GM13977 (cell line): ENCODE results near the gene HES2.
A peak's percentile ranks its signal among the peaks of the same experiment; 100 is the strongest.
"Not testable (repeated sequence)": the region's sequence is repeated elsewhere in the genome, so short reads cannot be mapped to it uniquely, and the experiment has no call there.

ENCODE experiments used
- DNase-seq: peaks from one replicate; pipeline ENCODE4 v3.0.0; 2012; ENCODE audit warnings: low spot score
- CTCF ChIP-seq: IDR thresholded peaks from 2 replicates; pipeline ENCODE4 v1.5.1; 2012; ENCODE audit warnings: mild to moderate bottlenecking, control low read depth; ENCODE audit not compliant: insufficient read depth; ENCODE audit errors: extremely low read depth, missing control alignments
- in situ Hi-C: fragments of 300-500 bp; cut with MboI; formaldehyde crosslinking; loops from one replicate; pipeline ENCODE4 v1.12.0; 2022; ENCODE audit warnings: low sequenced_read_pairs, low pct_unique_long_range_greater_than_20kb, mixed read lengths, inconsistent platforms; ENCODE audit not compliant: unreplicated experiment

The HES2 gene

DNA sequence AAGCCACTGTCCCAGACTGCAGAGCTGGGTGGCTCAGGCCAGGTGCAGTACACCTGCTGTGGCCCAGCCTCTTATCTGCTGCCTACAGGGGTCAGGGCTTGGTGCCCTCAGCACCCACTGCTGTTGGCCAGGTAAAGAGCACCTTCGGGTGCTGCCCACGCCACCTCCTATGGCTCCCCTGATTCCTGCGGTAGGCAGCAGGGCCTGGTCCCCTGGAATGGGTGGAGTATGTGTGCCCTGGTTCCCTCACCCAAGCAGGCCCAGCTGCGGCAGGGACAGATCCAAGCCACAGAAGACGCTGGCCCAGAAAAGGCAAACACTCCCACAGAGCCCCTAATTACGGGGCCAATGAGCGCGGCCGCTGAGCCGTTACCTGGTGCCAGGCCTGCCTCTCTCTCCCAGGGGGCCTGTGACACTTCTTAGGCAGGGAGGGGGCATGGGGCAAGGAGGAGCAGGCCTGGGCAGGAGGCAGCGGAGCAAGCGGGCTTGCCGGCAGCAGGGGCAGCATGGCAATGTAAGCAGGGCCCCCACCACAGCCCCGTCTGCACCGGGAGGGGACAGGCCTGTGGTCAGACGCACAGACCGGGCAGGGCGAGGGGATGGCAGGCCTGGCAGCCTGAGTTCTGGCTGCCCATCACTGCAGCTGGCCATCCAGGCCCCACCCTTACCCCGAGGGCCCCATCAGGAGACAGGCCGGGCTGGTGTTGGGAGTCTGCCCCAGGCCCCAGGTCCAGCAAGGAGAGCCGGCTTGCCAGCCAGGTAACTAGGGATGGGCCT is 23.8 kb upstream of the HES2 start:
- no peak for TF ChIP-seq CTCF
- DNase-seq, result no peak
- in situ Hi-C loops, result no loop called here

GRCh38 chr1:6441586-6441985 is 21.9 kb upstream of the HES2 start:
- in situ Hi-C loops, result no loop called here
- no peak for TF ChIP-seq CTCF
- DNase-seq, result no peak

DNA sequence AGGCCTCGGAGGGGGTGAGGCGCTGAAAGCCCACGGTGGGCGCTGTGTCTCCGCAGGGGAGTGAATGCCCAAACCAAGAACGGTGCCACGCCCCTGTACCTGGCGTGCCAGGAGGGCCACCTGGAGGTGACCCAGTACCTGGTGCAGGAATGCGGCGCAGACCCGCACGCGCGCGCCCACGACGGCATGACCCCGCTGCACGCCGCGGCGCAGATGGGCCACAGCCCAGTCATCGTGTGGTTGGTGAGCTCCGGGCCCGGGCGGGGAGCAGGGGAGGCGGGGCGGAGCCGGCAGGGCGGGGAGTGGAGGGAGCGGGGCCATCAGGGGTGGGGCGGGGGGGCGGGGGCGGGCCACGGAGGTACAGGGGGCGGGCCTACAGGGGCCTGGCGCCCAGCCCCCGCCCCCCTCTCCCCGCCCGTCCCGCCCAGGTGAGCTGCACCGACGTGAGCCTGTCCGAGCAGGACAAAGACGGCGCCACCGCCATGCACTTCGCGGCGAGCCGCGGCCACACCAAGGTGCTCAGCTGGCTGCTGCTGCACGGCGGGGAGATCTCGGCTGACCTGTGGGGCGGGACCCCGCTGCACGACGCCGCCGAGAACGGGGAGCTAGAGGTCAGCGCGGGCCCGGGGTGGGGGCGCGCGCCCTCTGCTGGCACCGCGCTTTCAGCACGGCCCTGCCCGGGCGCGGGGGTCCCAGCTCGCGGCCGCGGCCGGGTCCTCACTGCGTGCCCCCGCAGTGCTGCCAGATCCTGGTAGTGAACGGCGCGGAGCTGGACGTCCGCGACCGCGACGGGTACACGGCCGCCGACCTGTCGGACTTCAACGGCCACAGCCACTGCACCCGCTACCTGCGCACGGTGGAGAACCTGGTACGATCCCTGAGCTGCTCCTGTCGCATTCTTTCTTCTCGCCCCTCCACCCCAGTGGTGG is 20.7 kb upstream of the HES2 start:
- peak; percentile 31 for TF ChIP-seq CTCF
- in situ Hi-C loops, result no loop called here
- peak; percentile 82 for DNase-seq

GRCh38 chr1:6438047-6438525 is 18.4 kb upstream of the HES2 start:
- peak; percentile 91 for DNase-seq
- TF ChIP-seq CTCF, result peak; percentile 89
- in situ Hi-C loops, result no loop called here

DNA sequence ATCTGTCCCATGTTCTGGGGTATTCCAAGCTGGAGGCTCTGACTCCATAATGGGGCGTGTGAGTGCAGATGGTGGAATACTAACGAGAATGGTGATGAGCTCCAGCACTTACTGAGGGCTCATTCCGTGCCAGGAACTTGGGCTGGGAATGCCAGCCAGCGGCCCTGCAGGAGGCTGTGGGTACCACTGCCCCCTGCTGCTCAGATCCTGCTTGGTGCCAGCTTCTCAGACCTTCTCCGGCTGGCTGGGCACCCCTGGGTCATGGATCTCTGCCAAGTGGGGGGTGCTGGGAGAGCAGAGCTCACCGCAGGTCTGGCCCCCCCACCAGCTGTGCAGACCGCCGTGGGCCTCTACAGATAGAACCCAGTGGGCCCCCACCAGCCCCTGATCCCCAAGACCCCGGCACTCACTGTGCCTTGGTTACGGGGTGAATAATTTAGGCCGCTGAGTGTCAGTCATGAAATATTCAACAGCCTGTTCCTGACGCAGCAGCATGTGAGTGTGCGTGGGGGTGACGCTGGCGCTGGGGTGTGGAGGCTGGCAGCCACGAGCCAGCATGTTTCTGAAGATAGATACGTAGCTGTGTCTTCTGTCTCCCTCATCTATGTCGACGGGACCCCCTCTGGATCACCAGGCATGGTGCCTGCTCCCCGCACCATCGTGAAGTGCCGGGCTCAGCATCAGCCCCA is 17.4 kb upstream of the HES2 start:
- not testable (repeated sequence) for DNase-seq

DNA sequence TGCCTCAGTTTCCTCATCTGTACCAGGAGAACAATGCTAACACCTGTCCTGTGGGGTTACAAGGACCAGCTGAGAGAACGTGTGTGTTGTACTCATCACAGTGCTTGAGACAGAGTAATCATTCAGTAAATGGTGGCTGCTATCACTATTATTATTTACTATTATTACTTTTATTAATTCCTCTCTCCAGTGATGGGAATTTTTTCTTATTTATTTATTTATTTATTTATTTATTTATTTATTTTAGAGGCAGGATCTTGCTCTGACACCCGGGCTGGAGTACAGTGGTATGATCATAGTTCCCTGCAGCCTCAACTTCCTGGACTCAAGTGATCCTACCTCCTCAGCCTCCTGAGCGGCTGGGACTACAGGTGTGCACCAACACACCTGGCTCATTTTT is 16.6 kb upstream of the HES2 start:
- in situ Hi-C loops, DNase-seq: not testable (repeated sequence)

More for the DNA sequence above, 17.4 kb upstream of the HES2 start:
- in situ Hi-C loops, result not testable (repeated sequence)

DNA sequence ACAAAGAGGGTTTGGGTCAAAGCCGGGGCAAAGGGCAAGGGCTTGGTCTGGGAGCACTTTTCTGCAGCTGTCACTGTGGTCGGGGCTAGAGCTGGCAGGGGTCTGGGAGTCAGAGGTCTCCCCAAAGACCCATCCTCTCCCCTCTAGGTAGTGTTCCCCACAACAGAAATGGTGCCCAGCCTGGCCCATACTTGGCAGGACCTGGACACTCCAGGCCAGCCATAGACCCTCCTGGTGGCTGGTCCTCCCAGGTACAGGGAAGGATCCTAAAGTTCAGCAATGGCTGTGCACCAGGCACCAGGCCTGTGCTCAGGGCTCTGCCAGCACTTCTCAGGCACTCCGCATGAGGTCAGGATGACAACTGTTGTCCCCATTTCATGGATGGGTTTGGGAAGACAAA is 15.8 kb upstream of the HES2 start:
- in situ Hi-C loops, result no loop called here
- no peak for TF ChIP-seq CTCF
- DNase-seq, result no peak
